ENCODE measurements around the gene BRCC3. TPM values are rescaled to one million over a fixed set of nuclear protein-coding genes. Genes with fewer than 3 reads are reported as not detected.

The BRCC3 gene
- total RNA-seq, 1 experiment from 2014 or later, result 37.4 TPM

- no peaks in the 10 kb centered on the region for H3K9me3 ChIP-seq (ENCODE audit: control insufficient read depth, insufficient read depth, low read depth, low read length)
- ChIA-PET CTCF (interaction anchor here (0.6 to 0.7 kb wide), 2 partner anchors 9 to 109 kb away, joined by 3 to 4 read pairs; no protein-coding TSS in a partner anchor), POLR2A (interaction anchor here (0.6 to 1.0 kb wide), 9 partner anchors 9 to 230 kb away, joined by 3 to 29 read pairs (median 6); no protein-coding TSS in a partner anchor)
- no peaks in the 10 kb centered on the region for H3K27me3 ChIP-seq (ENCODE audit: control insufficient read depth, insufficient read depth, low read length)
- in situ Hi-C loops (cut with HindIII; ENCODE audit: low pct_unique_long_range_greater_than_20kb, low sequenced_read_pairs) (no loop called here), intact Hi-C loops (cut with micrococcal nuclease; ENCODE audit: unreplicated experiment) (no loop called here)
- no TSS peak for BruUV-seq (replicated peaks)
- no peaks in the 10 kb centered on the region for H3K36me3 ChIP-seq (ENCODE audit: control insufficient read depth, insufficient read depth, low read length)
- TF ChIP-seq TCF7L2 (IDR thresholded peaks at IDR 0.05; ENCODE audit: low read depth, low read length) (peak; percentile 99), SIN3A (IDR thresholded peaks at IDR 0.05; ENCODE audit: borderline replicate concordance, insufficient read depth, low read depth, low read length) (peak; percentile 83), POLR2AphosphoS5 (IDR thresholded peaks at IDR 0.05; ENCODE audit: low read depth, low read length) (peak; percentile 77)
- TF ChIP-seq, protein P1, sequence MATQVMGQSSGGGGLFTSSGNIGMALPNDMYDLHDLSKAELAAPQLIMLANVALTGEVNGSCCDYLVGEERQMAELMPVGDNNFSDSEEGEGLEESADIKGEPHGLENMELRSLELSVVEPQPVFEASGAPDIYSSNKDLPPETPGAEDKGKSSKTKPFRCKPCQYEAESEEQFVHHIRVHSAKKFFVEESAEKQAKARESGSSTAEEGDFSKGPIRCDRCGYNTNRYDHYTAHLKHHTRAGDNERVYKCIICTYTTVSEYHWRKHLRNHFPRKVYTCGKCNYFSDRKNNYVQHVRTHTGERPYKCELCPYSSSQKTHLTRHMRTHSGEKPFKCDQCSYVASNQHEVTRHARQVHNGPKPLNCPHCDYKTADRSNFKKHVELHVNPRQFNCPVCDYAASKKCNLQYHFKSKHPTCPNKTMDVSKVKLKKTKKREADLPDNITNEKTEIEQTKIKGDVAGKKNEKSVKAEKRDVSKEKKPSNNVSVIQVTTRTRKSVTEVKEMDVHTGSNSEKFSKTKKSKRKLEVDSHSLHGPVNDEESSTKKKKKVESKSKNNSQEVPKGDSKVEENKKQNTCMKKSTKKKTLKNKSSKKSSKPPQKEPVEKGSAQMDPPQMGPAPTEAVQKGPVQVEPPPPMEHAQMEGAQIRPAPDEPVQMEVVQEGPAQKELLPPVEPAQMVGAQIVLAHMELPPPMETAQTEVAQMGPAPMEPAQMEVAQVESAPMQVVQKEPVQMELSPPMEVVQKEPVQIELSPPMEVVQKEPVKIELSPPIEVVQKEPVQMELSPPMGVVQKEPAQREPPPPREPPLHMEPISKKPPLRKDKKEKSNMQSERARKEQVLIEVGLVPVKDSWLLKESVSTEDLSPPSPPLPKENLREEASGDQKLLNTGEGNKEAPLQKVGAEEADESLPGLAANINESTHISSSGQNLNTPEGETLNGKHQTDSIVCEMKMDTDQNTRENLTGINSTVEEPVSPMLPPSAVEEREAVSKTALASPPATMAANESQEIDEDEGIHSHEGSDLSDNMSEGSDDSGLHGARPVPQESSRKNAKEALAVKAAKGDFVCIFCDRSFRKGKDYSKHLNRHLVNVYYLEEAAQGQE (IDR thresholded peaks at IDR 0.05; ENCODE audit: insufficient read depth in 1 of 2, low read depth in 2 of 2, low read length in 1 of 2), result 0 out of 4 replicates have a peak, but pooled peaks of 1 of the 2 experiments have one; percentile 39
- TF ChIP-seq, protein P2, sequence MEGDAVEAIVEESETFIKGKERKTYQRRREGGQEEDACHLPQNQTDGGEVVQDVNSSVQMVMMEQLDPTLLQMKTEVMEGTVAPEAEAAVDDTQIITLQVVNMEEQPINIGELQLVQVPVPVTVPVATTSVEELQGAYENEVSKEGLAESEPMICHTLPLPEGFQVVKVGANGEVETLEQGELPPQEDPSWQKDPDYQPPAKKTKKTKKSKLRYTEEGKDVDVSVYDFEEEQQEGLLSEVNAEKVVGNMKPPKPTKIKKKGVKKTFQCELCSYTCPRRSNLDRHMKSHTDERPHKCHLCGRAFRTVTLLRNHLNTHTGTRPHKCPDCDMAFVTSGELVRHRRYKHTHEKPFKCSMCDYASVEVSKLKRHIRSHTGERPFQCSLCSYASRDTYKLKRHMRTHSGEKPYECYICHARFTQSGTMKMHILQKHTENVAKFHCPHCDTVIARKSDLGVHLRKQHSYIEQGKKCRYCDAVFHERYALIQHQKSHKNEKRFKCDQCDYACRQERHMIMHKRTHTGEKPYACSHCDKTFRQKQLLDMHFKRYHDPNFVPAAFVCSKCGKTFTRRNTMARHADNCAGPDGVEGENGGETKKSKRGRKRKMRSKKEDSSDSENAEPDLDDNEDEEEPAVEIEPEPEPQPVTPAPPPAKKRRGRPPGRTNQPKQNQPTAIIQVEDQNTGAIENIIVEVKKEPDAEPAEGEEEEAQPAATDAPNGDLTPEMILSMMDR (IDR thresholded peaks at IDR 0.05), result no peak
- DNase-seq (ENCODE audit: low read depth, low spot score) (peak; percentile 85), ATAC-seq (peak; percentile 95)
- H3K4me1 ChIP-seq (ENCODE audit: control insufficient read depth, insufficient read depth, low read length), result peaks cover 17% of the 10 kb centered on the region
- peak within 1 kb of the TSS; percentile 100 for H3K27ac ChIP-seq (ENCODE audit: low read length)
- peak within 1 kb of the TSS; percentile 72 to 89 for H3K4me3 ChIP-seq (ENCODE audit: low read depth in 2 of 2, low read length in 2 of 2)
Measured at GRCh38 chrX:155026727-155027508, 44.4 kb upstream of the BRCC3 start, which contains the start of gene FUNDC2. Gene FUNDC2 (plus strand): TSS chrX:155026844. CDS start chrX:155026939, 95 bp downstream.

DNA sequence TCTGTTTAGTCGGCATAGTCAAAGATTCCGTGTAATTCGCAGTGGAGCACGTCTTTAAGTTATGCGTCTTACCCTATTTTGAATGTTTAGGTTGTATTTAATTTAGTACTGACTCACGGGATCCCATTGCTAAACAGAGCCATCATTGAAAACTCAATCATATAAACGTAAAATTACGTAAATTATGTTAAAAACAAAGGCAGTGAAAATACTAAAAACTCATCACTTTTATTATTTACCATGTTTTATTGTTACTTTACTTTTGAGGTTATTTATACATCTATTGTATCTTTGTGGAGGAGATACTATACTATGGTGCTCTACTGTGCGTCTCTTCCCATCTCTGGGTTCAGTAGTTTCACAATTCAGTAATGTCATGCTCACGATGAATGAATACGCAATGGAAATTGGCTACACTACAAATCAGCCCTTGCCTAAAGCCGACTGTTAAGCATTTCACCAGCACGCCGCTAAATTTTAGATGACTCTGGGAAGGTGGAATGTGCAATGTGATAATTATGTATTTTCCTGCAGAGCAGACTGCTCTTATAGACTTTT is 43.7 kb upstream of the BRCC3 start:
- DNase-seq (ENCODE audit: low read depth, low spot score), result peak; percentile 53
- intact Hi-C loops (cut with micrococcal nuclease; ENCODE audit: unreplicated experiment), result no loop called here
- TSS peak; percentile 87 for BruUV-seq (replicated peaks)
- Histone ChIP-seq H3K27me3 (ENCODE audit: control insufficient read depth, insufficient read depth, low read length) (no peaks in the 10 kb centered on the region), H3K27ac (ENCODE audit: low read length) (peak overlapping the region; percentile 100), H3K9me3 (ENCODE audit: control insufficient read depth, insufficient read depth, low read depth, low read length) (no peaks in the 10 kb centered on the region), H3K36me3 (ENCODE audit: control insufficient read depth, insufficient read depth, low read length) (no peaks in the 10 kb centered on the region), H3K4me3 (ENCODE audit: low read depth in 2 of 2, low read length in 2 of 2) (peak overlapping the region; percentile 72 to 89), H3K4me1 (ENCODE audit: control insufficient read depth, insufficient read depth, low read length) (peaks cover 17% of the 10 kb centered on the region)
- in situ Hi-C loops (cut with HindIII; ENCODE audit: low pct_unique_long_range_greater_than_20kb, low sequenced_read_pairs), result no loop called here
- TF ChIP-seq TCF7L2 (IDR thresholded peaks at IDR 0.05; ENCODE audit: low read depth, low read length) (no peak), SIN3A (IDR thresholded peaks at IDR 0.05; ENCODE audit: borderline replicate concordance, insufficient read depth, low read depth, low read length) (no peak), POLR2AphosphoS5 (IDR thresholded peaks at IDR 0.05; ENCODE audit: low read depth, low read length) (no peak; the same call in none of the 2 replicates)
- TF ChIP-seq, protein P2 (IDR thresholded peaks at IDR 0.05), result no peak
- TF ChIP-seq, protein P1 (IDR thresholded peaks at IDR 0.05; ENCODE audit: insufficient read depth in 1 of 2, low read depth in 2 of 2, low read length in 1 of 2), result no peak
- POLR2A ChIA-PET, result interaction anchor here (1.0 kb wide), 1 partner anchor 67 kb away, joined by 3 read pairs; no protein-coding TSS in a partner anchor
- CTCF ChIA-PET, result no interaction called here
- no peak for ATAC-seq
